NCI-H82 treated with DMSO at 0.1 percent for 48 hours (cell line): Measurements from ENCODE around the gene HABP4.
"Not testable (repeated sequence)": the region's sequence is repeated elsewhere in the genome, so short reads cannot be mapped to it uniquely, and the experiment has no call there.

Source experiments
- DNase-seq: peaks from one replicate; lab custom pipeline; 2025; ENCODE audit not compliant: unreplicated experiment; lab: John Stamatoyannopoulos, UW

HABP4 gene

GRCh38 chr9:96496368-96497116, 46.6 kb downstream of the HABP4 start:
- no peak for DNase-seq

GRCh38 chr9:96497117-96497399, 47.1 kb downstream of the HABP4 start:
- no peak for DNase-seq

- no peak for DNase-seq
These were observed 48.8 kb downstream of the HABP4 start for GRCh38 chr9:96498796-96499195.

- DNase-seq: no peak
These were observed 49.3 kb downstream of the HABP4 start for GRCh38 chr9:96499257-96499656.

GRCh38 chr9:96500696-96501632, 51.0 kb downstream of the HABP4 start:
- no peak for DNase-seq

- DNase-seq: no peak
These were observed 51.9 kb downstream of the HABP4 start for GRCh38 chr9:96501633-96502538.

- no peak for DNase-seq
These were observed 52.8 kb downstream of the HABP4 start for GRCh38 chr9:96502539-96503373.

- not testable (repeated sequence) for DNase-seq
These were observed 53.4 kb downstream of the HABP4 start for GRCh38 chr9:96503374-96503748.

- no peak for DNase-seq
These were observed 53.9 kb downstream of the HABP4 start for GRCh38 chr9:96503918-96504317.

- no peak for DNase-seq
These were observed 55.5 kb downstream of the HABP4 start for GRCh38 chr9:96505316-96505991.

GRCh38 chr9:96508227-96508940, 58.4 kb downstream of the HABP4 start:
- DNase-seq: no peak

GRCh38 chr9:96509026-96509425, 59.1 kb downstream of the HABP4 start:
- no peak for DNase-seq

GRCh38 chr9:96509848-96510247, 59.9 kb downstream of the HABP4 start:
- DNase-seq: no peak

- DNase-seq: no peak
These were observed 60.3 kb downstream of the HABP4 start for GRCh38 chr9:96510258-96510657.

- no peak for DNase-seq
These were observed 62.3 kb downstream of the HABP4 start for GRCh38 chr9:96512240-96512639.

- DNase-seq: no peak
These were observed 63.7 kb downstream of the HABP4 start for GRCh38 chr9:96513622-96514021.

- DNase-seq: no peak
These were observed 64.3 kb downstream of the HABP4 start for GRCh38 chr9:96514108-96514799.

- no peak for DNase-seq
These were observed 64.8 kb downstream of the HABP4 start for GRCh38 chr9:96514800-96515158.
